GM12878 (cell line): ENCODE measurements around the gene DLAT. TPM values are rescaled to one million over a fixed set of nuclear protein-coding genes. Genes with fewer than 3 reads are reported as not detected.
"Not testable (repeated sequence)": the region's sequence is repeated elsewhere in the genome, so short reads cannot be mapped to it uniquely, and the experiment has no call there.

ENCODE experiments used
- ATAC-seq: fragments of 200-7000 bp; cut with Tn5 transposase; 3 replicates; pipeline ENCODE4 v1.9.1; 2020; ENCODE audit warnings: mild to moderate bottlenecking, moderate library complexity
- BruUV-seq: library from RNA; stranded (reverse); fragments of 400-500 nt; replicated peaks from 2 replicates; lab custom pipeline; 2021; lab: Mats Ljungman, UMichigan
- CTCF ChIA-PET: fragments of 300-600 bp; sonication (Branson Sonifier 250); formaldehyde crosslinking; extraction: SDS; loops from one replicate; lab custom pipeline; 2021; ENCODE audit warnings: inconsistent platforms; lab: Yijun Ruan, JAX
- POLR2A ChIA-PET: fragments of 350-600 bp; formaldehyde crosslinking; extraction: SDS; loops from one replicate; lab custom pipeline; 2021; ENCODE audit warnings: inconsistent platforms; lab: Charles Lee
- RAD21 ChIA-PET: fragments of 300-600 bp; sonication (Branson Sonifier 250); formaldehyde crosslinking; loops from one replicate; lab custom pipeline; 2023; ENCODE audit warnings: antibody characterized with exemption; ENCODE audit not compliant: unreplicated experiment; lab: Charles Lee
- SMC1A ChIA-PET: fragments of 300-600 bp; sonication (Branson Sonifier 250); formaldehyde crosslinking; loops from one replicate; lab custom pipeline; 2023; ENCODE audit not compliant: unreplicated experiment, uncharacterized antibody; lab: Charles Lee
- DNase-seq: peaks from one replicate; pipeline ENCODE4 v3.0.0-alpha.2; 2011; ENCODE audit warnings: low read depth, low spot score
- FAIRE-seq: peaks from 3 replicates; lab custom pipeline; 2011; peaks lifted over from hg19 to GRCh38; lab: Jason Lieb, UNC
- H2AFZ ChIP-seq: 2 replicates; pipeline ENCODE4 v1.6.0; 2011; ENCODE audit warnings: low read depth, low read length, control low read depth; ENCODE audit not compliant: control insufficient read depth
- H3K27ac ChIP-seq: 2 replicates; pipeline ENCODE4 v1.5.1; 2011; ENCODE audit warnings: control low read depth; ENCODE audit not compliant: control insufficient read depth, insufficient read depth
- H3K27me3 ChIP-seq, 2 experiments: replicated peaks in 1 of 2; 2 replicates each; pipeline versions ENCODE4 v1.6.0 to v1.6.1; 2011; ENCODE audit warnings: low read length in 1 of 2; ENCODE audit not compliant: control insufficient read depth in 2 of 2, insufficient read depth in 2 of 2
- H3K36me3 ChIP-seq, 2 experiments: 2 replicates each; pipeline ENCODE4 v1.5.1; 2011; ENCODE audit warnings: low read length in 1 of 2; ENCODE audit not compliant: control insufficient read depth in 2 of 2, insufficient read depth in 2 of 2
- H3K4me1 ChIP-seq: 2 replicates; pipeline ENCODE4 v1.6.1; 2011; ENCODE audit warnings: mild to moderate bottlenecking, low read length, moderate library complexity, mixed read lengths; ENCODE audit not compliant: control insufficient read depth, insufficient read depth
- H3K4me2 ChIP-seq: 2 replicates; pipeline ENCODE4 v1.6.0; 2011; ENCODE audit warnings: control low read depth; ENCODE audit not compliant: control insufficient read depth, insufficient read depth
- H3K4me3 ChIP-seq: fragments of 200-600 bp; sonication (generic); 2 replicates; pipeline ENCODE4 v1.5.1; 2016
- H3K79me2 ChIP-seq: 2 replicates; pipeline ENCODE4 v1.6.0; 2011; ENCODE audit warnings: low read length; ENCODE audit not compliant: control insufficient read depth, insufficient read depth
- H3K9ac ChIP-seq: 2 replicates; pipeline ENCODE4 v1.8.0; 2011; ENCODE audit warnings: low read length, control low read depth, mixed read lengths; ENCODE audit not compliant: control insufficient read depth, insufficient read depth
- H3K9me3 ChIP-seq: replicated peaks from 3 replicates; pipeline ENCODE4 v1.5.1; 2011; ENCODE audit warnings: mild to moderate bottlenecking, low read length; ENCODE audit not compliant: control insufficient read depth, insufficient read depth
- H4K20me1 ChIP-seq: 2 replicates; pipeline ENCODE4 v1.6.0; 2011; ENCODE audit not compliant: control insufficient read depth, insufficient read depth
- EGR1 ChIP-seq, 2 experiments: IDR thresholded peaks; 1 replicate in 1 of 2; 2 replicates in 1 of 2; pipeline ENCODE4 v1.6.1; 2011 to 2012; ENCODE audit warnings: low read depth in 2 of 2, low read length in 2 of 2, borderline replicate concordance in 1 of 2, mild to moderate bottlenecking in 1 of 2, moderate library complexity in 1 of 2
- MTA3 ChIP-seq: IDR thresholded peaks from 2 replicates; pipeline ENCODE4 v1.6.1; 2012; ENCODE audit warnings: low read length, inconsistent platforms, borderline replicate concordance
- PAX8 ChIP-seq: fragments of 450-650 bp; IDR thresholded peaks from 2 replicates; pipeline ENCODE4 v1.6.1; 2017; ENCODE audit warnings: mild to moderate bottlenecking, moderate library complexity
- WRNIP1 ChIP-seq: IDR thresholded peaks from 2 replicates; pipeline ENCODE4 v1.6.1; 2011; ENCODE audit warnings: low read depth, low read length, improper control_type of control experiment, borderline replicate concordance
- ZSCAN29 ChIP-seq: fragments of 450-650 bp; IDR thresholded peaks from 2 replicates; pipeline ENCODE4 v1.6.1; 2017; ENCODE audit warnings: mild to moderate bottlenecking, moderate library complexity
- WGBS: methylation state at CpG from one replicate; pipeline ENCODE4 v1.1.6; 2016; ENCODE audit warnings: low lambda C conversion rate; ENCODE audit not compliant: insufficient replicate concordance, insufficient coverage; ENCODE audit errors: missing lambda C conversion rate; 5-methylcytosine and 5-hydroxymethylcytosine counted together
- in situ Hi-C: fragments of 300-500 bp; cut with MboI; formaldehyde crosslinking; loops from 9 replicates; pipeline ENCODE4 v1.14.3; 2018; ENCODE audit warnings: mixed read lengths
- intact Hi-C: fragments of 100-400 bp; cut with micrococcal nuclease; formaldehyde crosslinking; loops from one replicate; pipeline ENCODE4 v1.14.2; 2022; ENCODE audit not compliant: unreplicated experiment
- polyA plus RNA-seq, 11 experiments: library from polyadenylated mRNA; depleted of rRNA in 4 of 11; unstranded in 6 of 11; stranded (reverse) in 5 of 11; fragments of >200 nt; fragmentation: Nextera tagmentation in 4 of 11; fragmentation: Illumina TruSeq in 1 of 11; extraction: Ambion mirVana in 4 of 11; extraction: Trizol in 1 of 11; gene quantifications; 1 replicate in 1 of 11; 2 replicates in 10 of 11; pipeline versions ENCODE4 v1.2.1 to v1.2.3, GENCODE V29; 2011 to 2016; ENCODE audit warnings: inconsistent platforms in 2 of 11, missing spikeins in 2 of 11, low read depth in 1 of 11
- total RNA-seq, 4 experiments: library from RNA; depleted of rRNA in 3 of 4; stranded (reverse); fragments of >200 nt in 3 of 4; fragmentation: Illumina TruSeq in 1 of 4; extraction: Trizol in 1 of 4; gene quantifications; 2 replicates each; pipeline versions ENCODE4 v1.2.1 to v1.2.3, GENCODE V29; 2013 to 2021
- TF ChIP-seq, protein P1 (sequence below): fragments of 450-650 bp; IDR thresholded peaks from 2 replicates; pipeline ENCODE4 v1.6.1; 2016; ENCODE audit warnings: mild to moderate bottlenecking
- TF ChIP-seq, protein P2 (sequence below): IDR thresholded peaks from 2 replicates; pipeline ENCODE4 v1.6.1; 2011; ENCODE audit warnings: low read depth, mild to moderate bottlenecking, low read length, moderate library complexity, borderline replicate concordance; ENCODE audit errors: extremely low read depth

Gene DLAT
- total and polyA plus RNA-seq, 10 of the 15 experiments (the other 5 are each of a cell fraction or from before 2014, with no cell fraction given), result 16.5 to 79.9 (median 43.8) TPM

DNA sequence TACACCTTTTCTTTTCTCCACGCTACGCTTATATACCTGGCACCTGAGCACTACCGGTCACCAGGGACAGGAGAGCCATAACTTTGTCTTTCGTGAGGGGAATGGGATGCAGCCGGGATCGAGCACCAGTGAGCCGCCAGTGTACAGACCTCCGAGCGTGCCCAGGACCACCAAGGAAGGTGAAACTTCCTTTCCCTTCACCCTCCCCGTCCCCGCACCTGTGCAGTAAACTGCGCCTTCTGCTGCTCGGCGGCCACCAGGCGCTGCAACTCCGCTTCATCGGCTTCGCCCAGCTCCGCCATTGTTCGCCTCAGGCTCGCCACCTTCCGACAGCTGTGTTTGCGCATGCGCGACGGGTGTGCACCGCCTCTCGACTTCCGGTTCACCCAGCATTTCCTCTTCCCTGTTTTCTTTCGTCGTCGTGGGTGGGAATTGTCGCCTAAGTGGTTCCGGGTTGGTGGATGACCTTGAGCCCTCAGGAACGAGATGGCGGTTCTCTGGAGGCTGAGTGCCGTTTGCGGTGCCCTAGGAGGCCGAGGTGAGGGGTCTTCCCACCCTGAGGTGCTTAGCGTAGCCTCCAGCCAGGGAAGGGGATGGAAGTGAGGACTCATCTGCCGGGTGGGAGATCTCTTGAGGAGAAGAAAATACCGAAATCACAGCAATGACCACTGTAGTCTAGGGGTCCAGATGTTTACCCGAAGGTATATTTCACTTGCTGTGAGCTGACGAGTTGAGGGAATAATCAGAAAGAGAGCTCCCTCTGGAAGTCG lies 61.4 kb downstream of the DLAT start, which contains the start of the genes SDHD and TIMM8B (continued):
- TF ChIP-seq EGR1 (IDR thresholded peaks at IDR 0.05; ENCODE audit: borderline replicate concordance in 1 of 2, low read depth in 2 of 2, low read length in 2 of 2) (peak in 1 of 2 experiments; percentile 79; a peak in 2 of 3 replicates), ZSCAN29 (no peak), WRNIP1 (0 out of 2 replicates have a peak, but pooled peaks have one; percentile 87)
- TF ChIP-seq, protein P1, sequence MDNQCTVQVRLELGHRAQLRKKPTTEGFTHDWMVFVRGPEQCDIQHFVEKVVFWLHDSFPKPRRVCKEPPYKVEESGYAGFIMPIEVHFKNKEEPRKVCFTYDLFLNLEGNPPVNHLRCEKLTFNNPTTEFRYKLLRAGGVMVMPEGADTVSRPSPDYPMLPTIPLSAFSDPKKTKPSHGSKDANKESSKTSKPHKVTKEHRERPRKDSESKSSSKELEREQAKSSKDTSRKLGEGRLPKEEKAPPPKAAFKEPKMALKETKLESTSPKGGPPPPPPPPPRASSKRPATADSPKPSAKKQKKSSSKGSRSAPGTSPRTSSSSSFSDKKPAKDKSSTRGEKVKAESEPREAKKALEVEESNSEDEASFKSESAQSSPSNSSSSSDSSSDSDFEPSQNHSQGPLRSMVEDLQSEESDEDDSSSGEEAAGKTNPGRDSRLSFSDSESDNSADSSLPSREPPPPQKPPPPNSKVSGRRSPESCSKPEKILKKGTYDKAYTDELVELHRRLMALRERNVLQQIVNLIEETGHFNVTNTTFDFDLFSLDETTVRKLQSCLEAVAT, result peak; percentile 76
- TF ChIP-seq, protein P2, sequence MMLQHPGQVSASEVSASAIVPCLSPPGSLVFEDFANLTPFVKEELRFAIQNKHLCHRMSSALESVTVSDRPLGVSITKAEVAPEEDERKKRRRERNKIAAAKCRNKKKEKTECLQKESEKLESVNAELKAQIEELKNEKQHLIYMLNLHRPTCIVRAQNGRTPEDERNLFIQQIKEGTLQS, result no peak

DNA sequence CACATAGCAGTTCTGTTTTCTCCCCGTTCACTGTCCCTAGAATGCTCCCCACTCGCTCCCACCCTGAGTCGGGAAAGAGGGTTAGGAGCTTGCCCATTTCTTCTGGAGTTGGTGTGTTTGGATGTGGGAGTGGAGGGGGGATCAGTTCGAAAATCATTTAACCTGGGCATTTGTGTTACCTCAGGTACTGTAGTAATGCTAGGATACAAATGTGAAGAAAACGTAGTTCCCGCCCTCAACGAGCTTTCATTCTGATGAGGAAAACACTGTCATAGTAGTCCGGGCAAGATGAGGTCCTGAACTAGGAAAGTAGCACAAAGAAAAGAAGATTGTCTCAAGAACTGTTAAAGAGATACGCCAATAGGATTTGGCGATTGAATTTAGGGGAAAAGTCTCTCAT lies 62.0 kb downstream of the DLAT start:
- SMC1A ChIA-PET, result interaction anchor here (0.7 to 1.3 kb wide), 4 partner anchors 8 to 160 kb away, joined by 3 to 4 read pairs (median 3); no protein-coding TSS in a partner anchor
- Histone ChIP-seq H3K4me3 (peak overlapping the region; percentile 98), H3K36me3 (peaks cover 3 to 22% of the 10 kb centered on the region in 2 experiments), H3K4me2 (peak overlapping the region; percentile 89), H3K79me2 (peaks cover 43% of the 10 kb centered on the region), H4K20me1 (no peaks in the 10 kb centered on the region), H3K27ac (peak overlapping the region; percentile 61), H2AFZ (peak overlapping the region; percentile 82; the same call in 1 of the 2 replicates), H3K9me3 (no peaks in the 10 kb centered on the region), H3K4me1 (peaks cover 3% of the 10 kb centered on the region; the same call in 1 of the 2 replicates), H3K27me3 (no peaks in the 10 kb centered on the region), H3K9ac (peak overlapping the region; percentile 82)
- in situ Hi-C loops, result loop anchor here (5.0 kb wide), 1 partner anchor 210 kb away; the partner anchor contains the start of genes CFAP68 and FDXACB1
- no peak for TF ChIP-seq MTA3
- 0 out of 2 replicates have a peak, but pooled peaks have one; percentile 51 for TF ChIP-seq PAX8
- CTCF ChIA-PET, result interaction anchor here (0.8 to 2.5 kb wide), 6 partner anchors 10 to 193 kb away, joined by 3 to 12 read pairs (median 4); no protein-coding TSS in a partner anchor
- FAIRE-seq (no peak), ATAC-seq (peak; percentile 2; the same call in 1 of the 3 replicates), DNase-seq (no peak)
- TSS peak; percentile 60 for BruUV-seq
- RAD21 ChIA-PET, result interaction anchor here (0.6 to 1.4 kb wide), 5 partner anchors 14 to 155 kb away, joined by 3 to 6 read pairs (median 3); no protein-coding TSS in a partner anchor
- POLR2A ChIA-PET, result interaction anchor here (0.5 to 1.7 kb wide), 4 partner anchors 13 to 397 kb away, joined by 3 to 9 read pairs (median 4); partner anchors contain the start of genes NKAPD1, PIH1D2 and PTS
- intact Hi-C loops, result loop anchor here (2.0 to 5.0 kb wide), 2 partner anchors 160 to 210 kb away; partner anchors contain the start of genes CFAP68 and FDXACB1
- WGBS, result 16% methylated on average over 10 of the region's 10 CpGs

DNA sequence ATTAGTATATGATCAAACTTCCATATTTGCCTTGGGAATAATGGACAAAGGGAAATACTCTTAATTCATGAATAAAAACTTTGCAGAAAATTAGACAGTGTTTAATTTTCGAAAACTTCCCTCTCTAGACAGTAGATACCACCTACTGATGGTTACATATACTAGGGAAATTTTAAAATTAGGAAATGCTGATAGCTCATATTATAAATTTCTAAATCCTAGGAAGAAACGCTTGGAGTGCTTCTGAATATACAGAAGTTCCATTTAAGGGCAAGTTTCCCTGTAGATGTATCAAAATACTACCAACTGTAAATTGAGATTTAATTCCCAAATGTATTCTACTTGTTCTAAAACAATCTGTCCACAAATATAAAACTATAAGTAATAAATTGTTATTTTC lies 70.1 kb downstream of the DLAT start:
- BruUV-seq, result TSS peak; percentile 28
- H3K9ac ChIP-seq, H3K4me1 ChIP-seq, H3K9me3 ChIP-seq, POLR2A ChIA-PET, CTCF ChIA-PET, ATAC-seq, H3K27ac ChIP-seq, H2AFZ ChIP-seq, FAIRE-seq, RAD21 ChIA-PET, H3K79me2 ChIP-seq, H3K36me3 ChIP-seq, H4K20me1 ChIP-seq, H3K4me3 ChIP-seq, H3K4me2 ChIP-seq, intact Hi-C loops, DNase-seq, in situ Hi-C loops, H3K27me3 ChIP-seq: not testable (repeated sequence)
- SMC1A ChIA-PET, result interaction anchor here (0.9 kb wide), 1 partner anchor 8 kb away, joined by 3 read pairs; the partner anchor contains the start of genes SDHD and TIMM8B
- 98% methylated on average over 2 of the region's 2 CpGs for WGBS
